Fibroblast of villous mesenchyme (primary cell): ENCODE data around the gene CLDN5. TPM values are rescaled to one million over a fixed set of nuclear protein-coding genes. Genes with fewer than 3 reads are reported as not detected.
"Not testable (repeated sequence)": the region's sequence is repeated elsewhere in the genome, so short reads cannot be mapped to it uniquely, and the experiment has no call there.

Experiments
- DNase-seq: peaks from one replicate; pipeline ENCODE4 v3.0.0-alpha.2; 2010; ENCODE audit warnings: low read depth
- H3K4me3 ChIP-seq: 2 replicates; pipeline ENCODE4 v1.5.1; 2011; ENCODE audit warnings: low read depth, mild to moderate bottlenecking, low read length
- CTCF ChIP-seq: IDR thresholded peaks from 2 replicates; pipeline ENCODE4 v1.5.1; 2012; ENCODE audit warnings: low read depth, mild to moderate bottlenecking, low read length; ENCODE audit not compliant: insufficient read depth
- total RNA-seq: library from RNA; depleted of rRNA; stranded (reverse); fragments of >200 nt; gene quantifications from 2 replicates; pipeline ENCODE4 v1.2.3, GENCODE V29; 2012

Gene CLDN5
- total RNA-seq, 1 donor, result not detected

- TF ChIP-seq CTCF, result no peak
- DNase-seq, result no peak
Measured at GRCh38 chr22:19555651-19556050, 31.4 kb upstream of the CLDN5 start.

DNA sequence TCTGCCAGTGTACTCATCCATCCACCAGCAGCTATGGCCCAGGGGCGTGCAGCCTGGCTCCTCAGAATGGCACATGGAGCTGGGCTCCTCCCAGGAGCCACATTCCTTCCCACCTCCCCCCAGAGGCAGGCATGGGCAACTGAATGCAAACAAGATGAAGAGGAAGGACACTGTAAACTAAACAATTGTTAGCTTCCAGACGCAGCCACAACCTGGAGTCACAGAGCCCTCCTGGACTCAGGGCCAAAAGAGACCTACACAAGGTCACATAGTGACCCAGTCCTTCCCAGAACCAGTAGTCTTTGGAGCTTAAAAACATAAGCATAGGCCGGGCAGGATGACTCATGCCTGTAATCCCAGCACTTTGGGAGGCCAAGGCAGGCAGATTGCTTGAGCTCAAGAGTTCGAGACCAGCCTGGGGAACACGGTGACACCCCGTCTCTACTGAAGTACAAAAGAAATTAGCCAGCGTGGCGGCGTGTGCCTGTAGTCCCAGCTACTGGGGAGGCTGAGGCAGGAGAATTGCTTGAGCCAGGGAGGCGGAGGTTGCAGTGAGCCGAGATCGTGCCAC is 30.7 kb upstream of the CLDN5 start:
- peak; percentile 29 for DNase-seq
- peak; percentile 31 for TF ChIP-seq CTCF
- no peak overlapping the region for H3K4me3 ChIP-seq

More at GRCh38 chr22:19555651-19556050, 31.4 kb upstream of the CLDN5 start:
- no peak overlapping the region for H3K4me3 ChIP-seq

DNA sequence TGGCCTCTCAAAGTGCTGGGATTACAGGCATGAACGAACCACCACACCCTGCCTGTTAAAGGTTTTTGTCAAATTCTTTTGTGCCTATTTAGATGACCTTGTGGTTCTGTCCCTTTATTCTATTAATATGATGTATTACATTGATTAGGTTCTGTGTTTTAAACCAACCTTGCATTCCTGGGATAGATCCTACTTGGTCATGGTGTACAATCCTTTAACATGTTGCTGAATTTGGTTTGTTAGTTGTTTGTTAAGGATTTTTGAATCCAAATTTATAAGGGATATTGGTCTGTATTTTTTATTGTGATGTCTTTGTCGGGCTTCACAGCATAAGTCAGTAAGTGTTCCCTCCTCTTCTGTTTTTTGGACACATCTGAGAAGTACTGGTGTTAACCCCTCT is 29.0 kb upstream of the CLDN5 start:
- TF ChIP-seq CTCF, result no peak
- no peak overlapping the region for H3K4me3 ChIP-seq
- DNase-seq, result no peak

GRCh38 chr22:19550382-19550781 is 26.2 kb upstream of the CLDN5 start:
- no peak for TF ChIP-seq CTCF
- DNase-seq, result no peak
- no peak overlapping the region for H3K4me3 ChIP-seq

DNA sequence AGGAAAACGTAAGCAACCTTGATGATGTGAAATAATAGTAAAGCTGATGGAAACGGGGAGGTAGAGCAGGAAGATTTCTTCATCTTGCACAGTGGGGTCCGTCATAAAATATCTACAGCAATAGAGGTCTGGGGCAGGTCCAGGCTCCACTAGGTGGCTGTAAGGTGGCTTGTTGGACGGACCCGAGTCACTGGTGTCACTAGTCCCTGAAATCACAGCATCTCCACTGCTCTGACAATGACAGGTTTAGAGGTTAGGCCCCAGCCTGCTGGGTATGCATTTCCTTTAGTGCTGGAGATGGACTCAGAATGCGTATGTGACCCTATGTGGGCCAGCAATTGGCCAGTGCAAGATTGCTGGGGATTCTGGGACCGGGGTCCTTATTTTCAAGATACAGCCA is 25.2 kb upstream of the CLDN5 start:
- no peak overlapping the region for H3K4me3 ChIP-seq
- no peak for TF ChIP-seq CTCF
- DNase-seq, result no peak

DNA sequence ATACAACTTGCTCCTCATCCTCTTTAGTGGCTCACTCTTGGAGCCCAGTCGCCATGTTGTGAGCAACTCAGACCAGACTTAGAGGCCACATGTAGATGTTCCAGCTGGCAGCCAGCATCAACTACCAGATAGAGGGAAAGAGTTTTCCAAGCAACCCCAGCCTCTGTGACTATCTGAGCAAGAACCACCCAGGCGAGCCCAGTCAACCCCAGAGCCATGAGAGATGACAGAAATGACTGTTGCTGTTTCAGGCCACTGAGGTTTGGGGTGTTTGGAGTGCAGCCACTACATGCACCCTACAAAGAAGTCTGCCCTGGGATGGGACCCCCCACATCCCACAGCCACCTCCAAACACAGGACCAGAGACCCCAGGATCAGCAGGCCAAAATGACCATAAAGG is 24.8 kb upstream of the CLDN5 start:
- TF ChIP-seq CTCF, result no peak
- no peak overlapping the region for H3K4me3 ChIP-seq
- no peak for DNase-seq

GRCh38 chr22:19548427-19548826 is 24.2 kb upstream of the CLDN5 start:
- not testable (repeated sequence) for DNase-seq, H3K4me3 ChIP-seq

DNA sequence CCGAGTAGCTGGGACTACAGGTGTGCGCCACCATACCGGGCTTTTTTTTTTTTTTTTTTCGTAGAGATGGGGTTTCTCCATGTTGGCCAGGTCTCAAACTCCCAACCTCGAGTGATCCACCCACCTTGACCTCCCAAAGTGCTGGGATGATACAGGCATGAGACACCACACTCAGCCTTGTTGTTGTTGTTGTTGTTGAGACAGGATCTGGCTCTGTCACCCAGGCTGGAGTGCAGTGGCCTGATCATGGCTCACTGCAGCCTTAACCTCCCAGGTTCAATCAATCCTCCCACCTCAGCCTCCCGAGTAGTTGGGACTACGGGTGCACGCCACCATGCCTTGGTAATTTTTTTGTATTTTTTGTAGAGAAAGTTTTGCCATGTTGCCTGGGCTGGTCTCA is 23.4 kb upstream of the CLDN5 start:
- TF ChIP-seq CTCF, result no peak
- no peak for DNase-seq

More for the DNA sequence above, 23.4 kb upstream of the CLDN5 start:
- no peak overlapping the region for H3K4me3 ChIP-seq
